Astrocyte (in vitro differentiated cells and primary cell): Measurements from ENCODE around the gene TLE1. TPM values are rescaled to one million over a fixed set of nuclear protein-coding genes. Genes with fewer than 3 reads are reported as not detected.

Experiments used
- DNase-seq: peaks from one replicate; pipeline ENCODE4 v3.0.0-alpha.2; 2010; ENCODE audit warnings: low read depth
- FAIRE-seq: peaks from 2 replicates; lab custom pipeline; 2011; peaks lifted over from hg19 to GRCh38; lab: Jason Lieb, UNC
- H2AFZ ChIP-seq: 2 replicates; pipeline ENCODE4 v1.6.0; 2012; ENCODE audit warnings: low read depth, low read length, inconsistent platforms
- H3K27ac ChIP-seq: 2 replicates; pipeline ENCODE4 v1.5.1; 2011; ENCODE audit warnings: low read depth, low read length, inconsistent platforms
- H3K27me3 ChIP-seq: 2 replicates; pipeline ENCODE4 v1.6.0; 2011; ENCODE audit warnings: low read length, inconsistent platforms; ENCODE audit not compliant: insufficient read depth
- H3K36me3 ChIP-seq: 2 replicates; pipeline ENCODE4 v1.5.1; 2011; ENCODE audit warnings: low read length, inconsistent platforms; ENCODE audit not compliant: insufficient read depth
- H3K4me1 ChIP-seq: 2 replicates; pipeline ENCODE4 v1.5.1; 2011; ENCODE audit warnings: low read length, inconsistent platforms; ENCODE audit not compliant: insufficient read depth
- H3K4me2 ChIP-seq: 2 replicates; pipeline ENCODE4 v1.6.0; 2012; ENCODE audit warnings: low read length, inconsistent platforms
- H3K4me3 ChIP-seq: 2 replicates; pipeline ENCODE4 v1.5.1; 2011; ENCODE audit warnings: low read depth, mild to moderate bottlenecking, low read length, inconsistent platforms; ENCODE audit not compliant: insufficient read depth
- H3K79me2 ChIP-seq: 2 replicates; pipeline ENCODE4 v1.6.0; 2012; ENCODE audit warnings: mild to moderate bottlenecking, low read length, inconsistent platforms; ENCODE audit not compliant: insufficient read depth
- H3K9ac ChIP-seq: 2 replicates; pipeline ENCODE4 v1.6.0; 2012; ENCODE audit warnings: mild to moderate bottlenecking, low read length, inconsistent platforms
- H3K9me3 ChIP-seq: 2 replicates; pipeline ENCODE4 v1.5.1; 2012; ENCODE audit warnings: low read depth, mild to moderate bottlenecking, low read length, inconsistent platforms; ENCODE audit not compliant: insufficient read depth
- H4K20me1 ChIP-seq: 2 replicates; pipeline ENCODE4 v1.6.0; 2012; ENCODE audit warnings: low read length, inconsistent platforms; ENCODE audit not compliant: insufficient read depth
- H3K27ac Mint-ChIP-seq: one replicate; pipeline ENCODE4 v1.8.0; 2021; ENCODE audit warnings: mild to moderate bottlenecking, mixed read lengths; ENCODE audit not compliant: unreplicated experiment
- H3K27me3 Mint-ChIP-seq: one replicate; pipeline ENCODE4 v1.8.0; 2021; ENCODE audit warnings: low read depth, mixed read lengths; ENCODE audit not compliant: unreplicated experiment
- H3K36me3 Mint-ChIP-seq: one replicate; pipeline ENCODE4 v1.8.0; 2021; ENCODE audit warnings: low read depth, mixed read lengths; ENCODE audit not compliant: unreplicated experiment
- H3K4me1 Mint-ChIP-seq: one replicate; pipeline ENCODE4 v1.8.0; 2021; ENCODE audit warnings: low read depth, mixed read lengths; ENCODE audit not compliant: unreplicated experiment
- H3K4me3 Mint-ChIP-seq: one replicate; pipeline ENCODE4 v1.8.0; 2021; ENCODE audit warnings: mild to moderate bottlenecking, moderate library complexity, mixed read lengths; ENCODE audit not compliant: unreplicated experiment
- H3K9me3 Mint-ChIP-seq: one replicate; pipeline ENCODE4 v1.8.0; 2021; ENCODE audit warnings: mild to moderate bottlenecking, mixed read lengths; ENCODE audit not compliant: unreplicated experiment
- CTCF ChIP-seq: IDR thresholded peaks from 2 replicates; pipeline ENCODE4 v1.5.1; 2011; ENCODE audit warnings: low read depth, mild to moderate bottlenecking, inconsistent platforms, low read length, moderate library complexity; ENCODE audit not compliant: insufficient read depth
- EZH2 ChIP-seq: IDR thresholded peaks from 2 replicates; pipeline ENCODE4 v1.6.1; 2012; ENCODE audit warnings: mild to moderate bottlenecking, low read length, inconsistent platforms; ENCODE audit not compliant: insufficient read depth
- total RNA-seq: library from RNA; stranded (reverse); gene quantifications from 2 replicates; pipeline ENCODE4 v1.2.1, GENCODE V29; 2021

TLE1 gene
- total RNA-seq, 1 donor from 2014 or later = 29.6 TPM

- Histone ChIP-seq H3K9ac (no peak overlapping the region), H3K4me2 (no peak overlapping the region), H3K79me2 (no peaks in the 10 kb centered on the region), H3K4me1 (peaks cover 26% of the 10 kb centered on the region), H4K20me1 (no peaks in the 10 kb centered on the region), H3K4me3 (no peak overlapping the region), H3K27me3 (no peaks in the 10 kb centered on the region), H3K27ac (no peak overlapping the region), H3K36me3 (no peaks in the 10 kb centered on the region), H2AFZ (no peak overlapping the region), H3K9me3 (no peaks in the 10 kb centered on the region)
- FAIRE-seq (no peak), DNase-seq (no peak)
- H3K9me3 Mint-ChIP-seq = no peaks in the 10 kb centered on the region
- H3K4me1 Mint-ChIP-seq = peaks cover 40% of the 10 kb centered on the region
- H3K27ac Mint-ChIP-seq = no peak overlapping the region
- H3K36me3 Mint-ChIP-seq = no peaks in the 10 kb centered on the region
- no peak for TF ChIP-seq EZH2
- no peak for TF ChIP-seq CTCF
- no peaks in the 10 kb centered on the region for H3K27me3 Mint-ChIP-seq
- H3K4me3 Mint-ChIP-seq = no peak overlapping the region
These were observed 124.7 kb downstream of the TLE1 start for GRCh38 chr9:81564632-81565031.

DNA sequence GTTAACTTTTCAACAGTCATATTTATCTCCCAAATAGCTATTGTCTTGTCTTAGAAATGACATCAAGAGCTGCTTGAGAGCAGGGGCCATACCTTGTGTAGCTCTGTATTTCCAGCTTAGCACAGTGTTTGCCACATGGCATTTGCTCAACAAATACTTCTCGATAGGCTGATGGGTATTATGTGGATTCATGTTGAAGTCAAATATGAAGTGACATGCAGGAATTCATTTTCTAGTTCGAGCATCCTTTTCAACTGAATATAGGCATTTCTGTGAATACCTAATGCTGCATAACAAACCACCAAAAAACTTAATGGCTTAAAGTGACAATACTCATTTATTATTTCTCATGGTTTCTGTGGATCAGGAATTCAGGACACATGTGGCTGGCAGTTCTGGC lies 125.6 kb downstream of the TLE1 start:
- Histone ChIP-seq H3K36me3 (no peaks in the 10 kb centered on the region), H3K27ac (no peak overlapping the region), H3K4me2 (no peak overlapping the region), H3K79me2 (no peaks in the 10 kb centered on the region), H2AFZ (no peak overlapping the region), H3K27me3 (no peaks in the 10 kb centered on the region), H3K9me3 (no peaks in the 10 kb centered on the region), H4K20me1 (no peaks in the 10 kb centered on the region), H3K4me1 (peaks cover 34% of the 10 kb centered on the region), H3K4me3 (no peak overlapping the region), H3K9ac (no peak overlapping the region)
- no peak overlapping the region for H3K27ac Mint-ChIP-seq
- no peaks in the 10 kb centered on the region for H3K9me3 Mint-ChIP-seq
- H3K4me3 Mint-ChIP-seq = no peak overlapping the region
- no peaks in the 10 kb centered on the region for H3K36me3 Mint-ChIP-seq
- peaks cover 49% of the 10 kb centered on the region for H3K4me1 Mint-ChIP-seq
- H3K27me3 Mint-ChIP-seq = no peaks in the 10 kb centered on the region
- FAIRE-seq (no peak), DNase-seq (no peak)
- no peak for TF ChIP-seq CTCF
- no peak for TF ChIP-seq EZH2

GRCh38 chr9:81563020-81563407 lies 126.3 kb downstream of the TLE1 start:
- DNase-seq = no peak
- H3K4me1 Mint-ChIP-seq = peaks cover 57% of the 10 kb centered on the region
- Histone ChIP-seq H3K9ac (no peak overlapping the region), H3K4me1 (peaks cover 42% of the 10 kb centered on the region), H3K27ac (no peak overlapping the region), H4K20me1 (no peaks in the 10 kb centered on the region), H3K27me3 (no peaks in the 10 kb centered on the region), H3K36me3 (no peaks in the 10 kb centered on the region), H3K4me3 (no peak overlapping the region), H3K79me2 (no peaks in the 10 kb centered on the region), H3K9me3 (no peaks in the 10 kb centered on the region), H3K4me2 (peak overlapping the region; percentile 52), H2AFZ (no peak overlapping the region)
- H3K27ac Mint-ChIP-seq = peak overlapping the region; percentile 79
- TF ChIP-seq CTCF (no peak), EZH2 (no peak)
- H3K27me3 Mint-ChIP-seq = no peaks in the 10 kb centered on the region
- H3K4me3 Mint-ChIP-seq = no peak overlapping the region
- no peaks in the 10 kb centered on the region for H3K36me3 Mint-ChIP-seq
- H3K9me3 Mint-ChIP-seq = no peaks in the 10 kb centered on the region
- FAIRE-seq = no peak
